Mesothelial cell of epicardium (in vitro differentiated cells): ENCODE measurements around the gene SYTL5. TPM values are rescaled to one million over a fixed set of nuclear protein-coding genes. Genes with fewer than 3 reads are reported as not detected.

Experiments used
- DNase-seq, 2 experiments: peaks; one replicate each; pipeline ENCODE4 v3.0.0; 2021; ENCODE audit warnings: low spot score in 2 of 2; ENCODE audit not compliant: unreplicated experiment in 2 of 2
- H3K27ac Mint-ChIP-seq: 2 replicates; pipeline ENCODE4 v1.8.0; 2021; ENCODE audit warnings: mixed read lengths
- H3K27me3 Mint-ChIP-seq: 2 replicates; pipeline ENCODE4 v1.8.0; 2021; ENCODE audit warnings: low read depth, mixed read lengths
- H3K36me3 Mint-ChIP-seq: 2 replicates; pipeline ENCODE4 v1.8.0; 2021; ENCODE audit warnings: mixed read lengths
- H3K4me1 Mint-ChIP-seq: 2 replicates; pipeline ENCODE4 v1.8.0; 2021; ENCODE audit warnings: mixed read lengths
- H3K4me3 Mint-ChIP-seq: 2 replicates; pipeline ENCODE4 v1.8.0; 2021; ENCODE audit warnings: mild to moderate bottlenecking, moderate library complexity, mixed read lengths
- H3K9me3 Mint-ChIP-seq: 2 replicates; pipeline ENCODE4 v1.8.0; 2021; ENCODE audit warnings: mixed read lengths
- CTCF ChIP-seq: fragments of 200-600 bp; sonication (generic); IDR thresholded peaks from one replicate; pipeline ENCODE4 v1.5.0; 2021; ENCODE audit warnings: antibody characterized with exemption; ENCODE audit not compliant: unreplicated experiment
- total RNA-seq: library from RNA; stranded (reverse); gene quantifications from 3 replicates; pipeline ENCODE4 v1.2.1, GENCODE V29; 2021

The SYTL5 gene
- total RNA-seq, 1 donor from 2014 or later, result 2.2 TPM

- Mint-ChIP-seq H3K4me1 (no peaks in the 10 kb centered on the region), H3K27me3 (no peaks in the 10 kb centered on the region), H3K27ac (no peak overlapping the region), H3K4me3 (no peak overlapping the region), H3K36me3 (no peaks in the 10 kb centered on the region), H3K9me3 (peaks cover 22% of the 10 kb centered on the region)
- no peak for TF ChIP-seq CTCF
- DNase-seq, result no peak
These were observed 13.2 kb upstream of the SYTL5 start for GRCh38 chrX:37993176-37993575.

GRCh38 chrX:37993837-37994619, 12.3 kb upstream of the SYTL5 start:
- no peaks in the 10 kb centered on the region for H3K4me1 Mint-ChIP-seq
- H3K4me3 Mint-ChIP-seq, result no peak overlapping the region
- H3K9me3 Mint-ChIP-seq, result peaks cover 22% of the 10 kb centered on the region
- no peaks in the 10 kb centered on the region for H3K27me3 Mint-ChIP-seq
- H3K36me3 Mint-ChIP-seq, result no peaks in the 10 kb centered on the region
- no peak overlapping the region for H3K27ac Mint-ChIP-seq
- DNase-seq, result no peak
- TF ChIP-seq CTCF, result no peak

- Mint-ChIP-seq H3K4me1 (no peaks in the 10 kb centered on the region), H3K9me3 (peaks cover 21% of the 10 kb centered on the region), H3K36me3 (no peaks in the 10 kb centered on the region), H3K27me3 (no peaks in the 10 kb centered on the region), H3K27ac (no peak overlapping the region), H3K4me3 (no peak overlapping the region)
- no peak for TF ChIP-seq CTCF
- no peak for DNase-seq
These were observed 10.9 kb upstream of the SYTL5 start for GRCh38 chrX:37995428-37995827.

GRCh38 chrX:37997096-37997495, 9.3 kb upstream of the SYTL5 start:
- no peak for DNase-seq
- H3K9me3 Mint-ChIP-seq, result peaks cover 17% of the 10 kb centered on the region
- H3K27ac Mint-ChIP-seq, result no peak overlapping the region
- H3K4me3 Mint-ChIP-seq, result no peak overlapping the region
- H3K27me3 Mint-ChIP-seq, result no peaks in the 10 kb centered on the region
- no peak for TF ChIP-seq CTCF
- H3K4me1 Mint-ChIP-seq, result no peaks in the 10 kb centered on the region
- H3K36me3 Mint-ChIP-seq, result no peaks in the 10 kb centered on the region

- peaks cover 19% of the 10 kb centered on the region for H3K9me3 Mint-ChIP-seq
- no peaks in the 10 kb centered on the region for H3K36me3 Mint-ChIP-seq
- no peaks in the 10 kb centered on the region for H3K27me3 Mint-ChIP-seq
- no peak for TF ChIP-seq CTCF
- no peak overlapping the region for H3K27ac Mint-ChIP-seq
- no peaks in the 10 kb centered on the region for H3K4me1 Mint-ChIP-seq
- no peak for DNase-seq
- H3K4me3 Mint-ChIP-seq, result no peak overlapping the region
These were observed 7.6 kb upstream of the SYTL5 start for GRCh38 chrX:37998586-37999262.
